GM18909 (cell line): ENCODE measurements around the gene AQP2.

ENCODE experiments used
- ATAC-seq: cut with Tn5 transposase; IDR thresholded peaks from one replicate; pipeline ENCODE4 v1.9.1; 2021; ENCODE audit warnings: mild to moderate bottlenecking; ENCODE audit not compliant: unreplicated experiment, poor library complexity

AQP2 gene

DNA sequence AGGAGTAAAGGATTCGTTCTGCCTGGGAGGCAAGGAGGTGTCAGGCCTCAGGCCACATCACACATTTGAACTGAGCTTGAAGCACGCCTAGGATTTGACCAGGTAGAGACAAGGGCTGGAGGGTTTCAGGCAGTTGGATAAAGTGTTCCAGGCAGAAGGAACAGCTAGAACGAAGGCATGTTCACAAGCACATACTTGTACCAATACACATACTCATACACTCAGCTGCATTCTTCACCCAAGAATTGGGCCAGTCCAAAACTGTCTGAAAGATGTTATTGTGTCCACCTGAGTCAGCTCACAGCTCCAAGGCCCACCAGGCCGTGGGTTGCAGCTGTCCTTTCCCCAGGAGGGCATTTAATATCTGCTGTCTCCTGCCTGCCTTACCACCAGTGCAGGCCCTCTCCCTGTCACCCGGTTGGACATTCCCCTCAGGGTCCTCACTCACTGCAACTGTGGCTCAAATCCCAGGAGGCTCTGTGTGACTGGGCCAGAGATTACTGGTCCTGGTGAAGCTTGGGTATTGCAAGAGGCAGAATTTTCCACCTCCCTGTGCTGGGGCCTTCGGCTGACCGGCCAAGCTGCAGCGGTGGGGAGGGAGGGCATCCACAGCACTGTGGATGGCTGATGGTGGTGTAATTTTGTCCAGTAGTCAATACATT, 12.8 kb upstream of the AQP2 start:
- ATAC-seq: no peak

DNA sequence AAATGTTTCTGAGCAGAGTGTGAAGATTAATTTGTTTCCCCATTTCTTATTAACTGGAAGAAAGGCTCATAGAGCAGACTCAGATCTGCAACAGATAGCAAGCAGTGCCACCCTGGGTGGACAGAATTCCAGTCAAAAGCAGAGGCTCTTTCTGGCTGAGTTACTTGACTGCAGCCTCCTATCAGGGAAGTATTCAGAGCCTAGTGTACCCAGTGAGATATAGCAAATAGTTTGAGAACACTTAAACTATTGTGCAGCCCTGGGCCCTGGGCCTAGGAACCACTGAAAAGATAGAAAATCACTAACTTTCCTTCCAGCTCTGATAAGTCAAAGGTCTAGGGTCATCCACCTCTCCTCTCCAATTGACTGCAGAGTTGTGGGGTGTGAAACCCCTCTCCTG, 11.2 kb upstream of the AQP2 start:
- ATAC-seq: no peak

DNA sequence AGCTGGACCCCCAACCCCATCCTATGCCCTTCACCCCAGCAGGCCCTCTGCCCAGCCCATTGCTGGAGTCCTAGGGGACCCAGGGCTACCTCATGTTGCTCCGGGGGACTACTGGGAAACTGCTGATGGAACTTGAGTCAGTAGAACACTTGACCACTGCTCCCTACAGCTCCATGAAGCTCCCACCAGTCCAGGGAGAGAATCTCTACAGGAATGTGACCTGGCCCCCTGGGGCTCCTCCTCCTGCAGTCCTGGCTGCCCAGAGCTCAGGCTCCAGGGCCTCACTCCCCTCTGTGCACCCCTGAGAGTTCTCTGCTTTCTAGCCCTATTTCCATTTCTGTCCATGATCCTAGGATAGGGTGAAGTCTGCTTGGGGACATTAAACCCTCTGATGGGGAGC, 10.8 kb upstream of the AQP2 start:
- ATAC-seq: no peak

DNA sequence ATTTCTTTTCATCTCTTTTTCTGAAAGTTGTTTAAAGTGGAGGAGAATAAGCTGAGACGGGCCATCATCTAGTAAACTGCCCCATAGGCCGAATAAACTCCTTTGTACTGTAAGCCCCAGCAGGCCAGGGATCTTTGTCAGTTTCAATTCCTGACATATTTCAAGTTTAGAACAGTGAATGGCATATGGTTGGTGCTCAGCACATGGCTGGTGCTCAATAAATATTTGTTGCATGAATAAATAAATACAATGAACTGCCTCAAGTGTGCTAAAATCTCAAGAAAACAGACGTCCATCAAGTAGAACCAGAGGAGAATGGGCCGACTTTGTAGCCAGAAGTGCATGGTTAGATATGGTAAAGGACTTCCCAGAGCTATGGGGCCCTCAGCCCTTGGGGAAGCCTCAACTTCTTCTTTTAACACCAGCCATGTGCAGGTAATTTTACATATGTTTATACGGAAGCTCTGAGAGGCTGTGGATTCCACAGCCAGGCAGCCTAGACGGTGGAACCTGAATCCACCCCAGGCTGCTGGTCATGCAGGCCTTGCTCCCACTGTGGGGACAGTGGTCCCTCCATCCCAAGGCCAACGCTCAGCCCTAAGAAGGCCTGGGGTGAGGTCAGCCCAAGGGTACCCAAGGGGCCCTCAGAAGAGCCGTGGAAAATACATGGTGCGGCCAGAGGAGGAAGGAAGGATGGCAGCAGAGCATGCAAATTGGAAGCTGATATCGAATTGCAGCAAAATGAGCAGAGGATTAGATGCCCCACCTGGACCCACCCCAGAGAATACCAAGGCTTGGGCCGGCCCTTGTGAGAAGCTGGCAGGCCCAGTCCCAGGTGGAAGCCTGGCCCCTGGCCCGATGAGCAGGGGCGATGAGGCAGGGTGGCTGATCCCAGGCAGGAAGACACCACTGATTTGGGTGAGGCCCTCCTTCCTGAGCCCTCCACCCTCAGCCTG, 8.7 kb upstream of the AQP2 start:
- no peak for ATAC-seq

DNA sequence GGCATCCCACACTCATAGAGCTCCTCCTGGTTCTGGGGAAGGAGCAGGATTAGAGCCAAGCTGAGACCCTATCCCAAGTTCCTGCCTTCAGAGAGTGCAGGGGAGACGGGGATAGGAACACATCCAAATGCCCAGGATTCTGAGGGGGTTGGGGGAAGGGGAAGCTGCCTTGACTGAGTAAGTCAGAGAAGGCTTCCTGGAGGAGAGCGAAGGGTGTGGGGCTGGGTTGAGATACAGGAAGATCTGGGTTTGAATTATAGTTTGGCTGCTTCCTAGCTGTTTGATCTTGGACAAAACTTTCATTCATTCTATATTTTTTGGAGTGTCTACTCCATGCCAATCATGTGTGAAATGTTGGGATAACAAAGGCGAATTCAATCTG, 8.0 kb upstream of the AQP2 start:
- no peak for ATAC-seq

DNA sequence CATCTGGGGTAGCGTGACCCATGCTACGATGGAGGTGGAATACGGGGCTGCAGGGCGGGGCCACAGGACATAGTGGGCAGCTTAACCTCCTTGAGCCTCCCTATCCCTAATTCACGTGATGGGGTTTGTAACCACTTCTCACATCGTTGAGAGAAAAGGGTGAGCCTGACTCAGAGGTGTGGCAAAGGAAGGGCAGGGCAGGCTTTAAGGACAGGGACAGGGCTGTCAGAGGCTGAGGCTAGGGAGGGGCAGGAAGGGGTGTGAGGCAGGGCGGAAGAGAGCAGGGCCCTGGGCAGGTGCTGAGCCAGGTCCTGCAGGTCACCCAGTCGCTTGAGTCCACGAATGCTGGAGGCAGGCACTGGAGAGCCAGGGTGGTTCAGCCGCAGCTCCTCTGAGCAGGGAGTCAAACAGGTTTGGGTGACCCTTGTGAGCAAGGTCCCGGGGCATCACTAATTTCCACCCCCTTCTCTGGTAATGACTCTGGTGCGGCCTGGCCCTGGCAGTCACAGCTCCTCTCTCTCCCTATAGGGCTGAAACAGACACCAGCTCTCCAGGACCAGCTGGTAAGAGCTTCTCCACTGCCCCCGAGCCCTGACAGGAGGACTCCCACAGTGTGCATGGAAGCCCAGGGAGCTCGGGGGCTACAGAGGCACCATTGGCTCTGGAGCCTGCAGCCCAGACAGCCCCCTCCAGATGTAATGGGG, 7.5 kb upstream of the AQP2 start:
- no peak for ATAC-seq

DNA sequence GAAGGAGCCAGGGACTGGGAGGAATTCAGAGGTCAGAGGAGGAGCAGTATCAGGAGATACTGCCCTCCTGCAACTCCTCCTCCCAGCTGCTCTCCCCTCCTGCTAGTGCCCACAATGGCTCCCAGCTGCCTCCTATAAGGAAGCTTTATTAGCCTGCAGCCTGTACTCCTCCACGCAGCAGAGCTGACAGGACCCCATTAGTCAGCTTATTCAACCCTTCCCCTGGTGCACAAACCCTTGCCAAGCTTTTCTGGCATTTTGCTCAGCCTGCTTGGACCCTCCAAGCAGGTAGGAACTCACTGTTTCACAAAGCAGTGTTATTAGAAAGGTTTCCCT, 6.9 kb upstream of the AQP2 start:
- ATAC-seq: no peak

DNA sequence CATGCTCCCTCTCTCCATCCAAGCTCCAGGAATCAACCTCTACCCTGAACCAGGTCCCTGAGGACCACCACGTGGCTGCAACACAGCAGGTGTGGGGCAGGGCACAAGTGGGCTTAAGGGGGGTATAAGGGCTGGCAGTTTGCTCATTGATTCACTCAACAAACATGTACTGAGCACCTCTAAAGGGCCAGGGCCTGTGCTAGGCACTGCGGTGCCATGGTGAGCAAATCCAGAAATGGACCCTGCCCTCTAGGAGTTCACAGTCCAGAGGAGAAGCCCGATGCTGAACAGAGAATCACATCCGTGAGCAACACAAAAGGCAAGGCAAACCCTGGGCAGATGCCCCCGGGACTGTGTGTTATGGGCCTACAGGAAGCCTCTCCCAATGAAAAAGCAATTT, 6.5 kb upstream of the AQP2 start:
- ATAC-seq: no peak

DNA sequence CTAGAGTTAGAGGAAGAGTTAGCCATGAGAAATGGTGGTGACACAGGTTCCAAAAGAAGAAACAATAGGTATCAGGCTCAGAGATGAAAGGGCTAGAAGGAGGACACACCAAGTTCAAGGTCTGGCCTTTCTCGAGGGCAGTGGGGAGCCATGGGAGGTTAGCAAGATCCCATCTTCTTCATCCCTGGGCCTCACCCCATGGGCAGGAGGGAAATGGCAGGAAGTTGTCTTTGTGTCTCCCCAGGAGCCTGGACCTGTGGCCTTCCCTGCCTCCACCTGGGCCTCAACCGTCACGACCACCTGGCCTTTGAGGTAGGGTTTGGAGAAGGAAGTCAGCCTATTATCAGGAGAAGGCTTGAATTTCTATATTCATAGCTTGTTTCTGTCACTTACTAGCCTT, 5.8 kb upstream of the AQP2 start:
- no peak for ATAC-seq

DNA sequence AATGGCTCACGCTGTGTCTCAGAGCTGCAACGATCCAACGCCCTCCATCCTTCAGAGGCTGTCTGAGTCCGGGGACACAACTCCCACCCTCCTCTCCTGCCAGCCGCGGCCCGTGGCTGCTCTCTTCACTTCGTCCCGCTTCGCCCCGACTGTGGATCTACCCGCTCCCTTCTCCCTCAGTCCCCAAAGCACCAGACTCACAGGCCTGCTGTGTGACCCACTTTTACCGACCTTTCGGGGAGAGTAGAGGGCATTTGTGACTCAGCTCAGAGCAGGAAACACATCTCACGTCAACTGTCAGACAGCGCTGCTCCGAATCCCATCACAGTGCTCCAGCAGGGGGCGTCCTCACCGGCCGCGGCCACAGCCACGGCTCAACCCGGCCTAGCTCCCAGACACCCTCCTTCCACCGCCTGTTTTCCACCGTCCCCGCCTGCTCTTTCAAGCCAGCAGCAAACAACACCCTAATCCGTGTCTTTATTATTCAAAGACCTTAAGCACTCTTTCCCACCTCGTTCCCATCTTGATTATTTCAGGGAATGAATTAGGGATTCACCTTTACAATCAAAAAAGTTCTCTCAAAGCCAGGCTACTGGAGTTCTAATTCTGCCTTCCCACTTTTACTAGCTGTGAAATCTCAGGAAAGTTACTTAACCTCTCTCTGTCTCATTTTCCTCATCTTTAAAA, 5.0 kb upstream of the AQP2 start:
- ATAC-seq: peak; percentile 70

DNA sequence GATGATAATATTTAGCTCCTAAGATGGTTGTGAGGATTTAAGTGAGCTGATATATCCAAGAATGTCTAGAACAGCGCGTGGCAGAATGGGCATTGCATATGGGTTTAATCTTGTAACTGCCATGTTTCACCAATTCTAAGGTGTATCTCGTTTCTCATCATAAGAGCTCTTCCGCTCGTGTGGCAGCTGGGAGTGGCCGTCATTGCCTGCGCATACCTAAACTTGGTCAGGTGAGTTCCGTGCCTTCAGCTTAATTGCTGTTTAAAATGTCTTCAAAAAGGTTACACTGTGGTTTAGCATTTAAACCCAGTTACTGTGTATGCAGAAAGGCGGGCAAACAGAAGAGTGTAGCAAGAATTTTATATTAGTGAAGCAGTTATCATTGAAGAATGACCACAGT, 4.5 kb upstream of the AQP2 start:
- no peak for ATAC-seq

DNA sequence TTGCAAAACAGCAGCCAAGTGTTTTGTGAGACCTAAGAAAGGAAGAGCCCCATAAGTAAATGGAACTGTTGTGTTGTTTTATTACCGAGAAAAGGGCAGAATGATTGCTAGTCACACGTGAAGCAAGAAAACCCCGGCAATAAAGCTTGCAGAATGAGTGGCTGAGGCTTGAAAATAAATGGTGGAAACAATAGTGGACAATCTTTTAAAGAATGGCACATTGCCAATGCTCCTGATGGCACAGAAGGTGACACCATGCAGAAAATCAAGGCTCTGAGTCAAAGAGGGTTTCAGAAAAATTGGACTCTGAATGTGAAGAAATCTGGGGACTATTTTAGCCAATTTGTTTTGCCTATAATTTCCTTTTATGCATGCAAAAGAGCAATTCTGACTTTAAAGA, 4.0 kb upstream of the AQP2 start:
- ATAC-seq: no peak

DNA sequence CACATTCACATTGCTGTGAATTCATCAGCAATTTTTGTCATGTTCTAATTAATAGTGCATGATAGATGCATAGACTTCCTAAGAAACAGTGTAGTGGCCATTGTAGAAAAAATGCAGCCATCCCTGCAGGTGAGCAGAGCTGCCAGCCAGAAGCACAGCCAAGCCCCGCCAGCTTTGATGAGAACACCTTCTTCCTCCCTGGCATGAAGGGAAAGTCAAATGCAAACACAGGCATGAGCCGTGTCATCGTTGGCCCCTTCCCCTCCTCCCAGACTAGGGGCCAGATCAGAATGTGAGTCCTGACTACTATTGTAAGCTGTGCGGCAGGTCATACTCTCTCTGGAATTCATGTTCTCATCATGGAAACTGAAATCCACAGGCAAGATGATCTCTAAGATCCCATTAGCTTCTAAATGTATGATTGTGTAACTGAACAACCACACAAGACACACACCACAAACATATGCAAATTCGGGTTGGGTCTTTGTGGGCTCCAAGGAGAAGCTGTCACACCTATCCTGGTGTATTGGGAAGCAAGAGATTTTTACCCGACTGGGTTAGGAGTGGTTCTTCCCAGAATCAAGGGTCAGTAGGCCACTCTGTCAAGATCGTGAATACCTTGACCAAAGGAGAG, 2.8 kb upstream of the AQP2 start:
- ATAC-seq: no peak

DNA sequence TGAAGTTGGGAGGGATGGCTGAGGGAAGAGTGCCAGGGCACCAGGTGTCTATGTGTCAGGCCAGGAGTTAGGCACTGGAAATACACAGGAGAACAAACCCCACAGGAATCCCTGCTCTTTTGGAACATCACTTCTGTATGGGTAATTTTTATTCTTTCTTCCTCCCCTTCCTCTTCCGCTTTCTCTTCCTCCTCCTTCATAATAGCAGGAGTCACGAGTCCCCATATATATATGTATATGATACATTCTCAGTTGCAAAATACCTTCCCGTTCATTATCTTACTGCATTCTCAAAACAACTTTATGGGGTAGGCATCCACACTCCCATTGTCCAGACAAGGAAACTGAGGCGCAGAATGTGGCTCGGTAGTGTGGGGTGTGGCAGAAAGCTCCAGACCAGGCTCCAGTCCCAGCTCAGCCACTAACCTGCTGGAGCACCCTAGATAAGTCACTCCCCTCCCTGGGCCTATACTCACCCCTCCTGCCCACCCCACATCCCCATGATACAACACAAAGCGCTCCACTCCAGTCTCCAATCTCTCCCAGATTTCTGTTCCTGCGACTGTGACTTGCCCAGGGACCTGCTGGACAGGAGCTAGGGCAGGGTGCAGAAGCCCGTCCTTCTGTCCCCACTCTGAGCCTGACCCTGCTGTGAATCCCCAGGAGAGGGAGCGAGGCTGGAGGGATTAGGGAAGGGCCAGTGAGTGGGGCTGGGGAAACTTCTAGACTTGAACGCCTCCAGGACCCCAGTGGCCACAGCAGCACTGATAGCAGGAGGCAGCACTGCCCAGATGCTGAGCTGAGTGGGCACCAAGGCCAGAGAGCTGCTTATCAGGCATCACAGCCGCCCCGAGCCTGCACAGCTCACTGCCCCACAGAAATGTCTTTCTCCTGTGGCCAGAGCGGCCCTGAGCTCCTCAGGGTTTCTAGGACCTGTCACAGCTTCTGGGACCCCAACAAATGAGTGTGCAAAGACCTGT, 1.4 kb upstream of the AQP2 start:
- no peak for ATAC-seq

DNA sequence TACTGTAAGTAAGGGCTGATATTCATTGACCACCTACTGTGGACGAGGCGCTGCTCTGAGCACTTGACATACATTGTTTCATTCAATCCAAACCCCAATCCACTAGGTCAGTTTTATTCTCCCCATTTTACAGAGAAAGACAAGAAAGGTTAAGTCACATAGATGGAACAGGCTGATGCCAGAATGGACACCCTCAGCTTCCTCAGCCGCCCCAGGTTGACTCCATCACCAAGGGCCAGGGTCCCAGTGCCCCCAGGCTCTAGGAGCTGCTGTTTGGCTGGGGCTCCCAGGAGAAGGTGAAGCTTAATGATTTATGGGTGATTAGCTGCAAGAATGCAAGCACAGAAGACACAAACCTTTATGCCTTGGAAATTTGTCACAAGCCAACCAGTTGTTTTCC, 671 bp upstream of the AQP2 start:
- ATAC-seq: no peak

DNA sequence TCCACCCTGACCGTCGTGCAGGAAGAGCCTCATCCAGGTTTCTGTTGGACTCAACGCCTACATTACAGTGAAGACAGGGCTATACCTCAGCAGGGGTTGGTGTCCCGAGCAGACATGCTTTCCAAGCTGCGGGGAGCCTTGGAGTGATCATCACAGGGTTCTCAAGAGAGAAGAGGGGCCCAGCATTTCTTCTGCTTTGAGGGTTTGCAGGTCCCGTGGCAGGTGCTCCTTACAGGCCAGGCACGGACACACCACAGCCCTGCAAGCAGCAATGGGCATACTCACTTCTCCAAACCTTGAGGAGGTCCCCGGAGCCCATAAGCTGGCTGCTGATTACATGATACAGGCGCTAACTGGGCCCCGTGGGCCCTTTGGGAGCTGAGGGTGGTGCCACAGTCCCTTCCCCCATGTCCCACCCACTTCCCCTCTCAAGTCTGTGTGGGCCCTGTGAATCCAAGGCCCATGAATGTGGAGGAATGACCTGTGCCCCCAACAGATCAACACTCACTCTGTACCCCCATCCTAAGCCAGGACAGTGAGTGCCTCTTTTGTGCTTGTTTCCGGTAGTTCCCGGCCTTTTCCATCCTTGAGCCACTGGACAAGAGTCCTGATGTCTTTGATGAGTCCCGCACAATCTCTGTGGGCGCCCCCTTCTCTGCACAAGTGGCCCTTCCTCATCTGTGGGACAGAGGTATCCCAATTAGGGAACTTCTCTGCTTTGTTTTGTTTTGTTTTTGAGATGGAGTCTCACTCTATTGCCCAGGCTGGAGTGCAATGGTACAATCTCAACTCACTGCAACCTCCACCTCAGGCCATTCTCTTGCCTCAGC, 1.1 kb downstream of the AQP2 start:
- ATAC-seq: no peak

DNA sequence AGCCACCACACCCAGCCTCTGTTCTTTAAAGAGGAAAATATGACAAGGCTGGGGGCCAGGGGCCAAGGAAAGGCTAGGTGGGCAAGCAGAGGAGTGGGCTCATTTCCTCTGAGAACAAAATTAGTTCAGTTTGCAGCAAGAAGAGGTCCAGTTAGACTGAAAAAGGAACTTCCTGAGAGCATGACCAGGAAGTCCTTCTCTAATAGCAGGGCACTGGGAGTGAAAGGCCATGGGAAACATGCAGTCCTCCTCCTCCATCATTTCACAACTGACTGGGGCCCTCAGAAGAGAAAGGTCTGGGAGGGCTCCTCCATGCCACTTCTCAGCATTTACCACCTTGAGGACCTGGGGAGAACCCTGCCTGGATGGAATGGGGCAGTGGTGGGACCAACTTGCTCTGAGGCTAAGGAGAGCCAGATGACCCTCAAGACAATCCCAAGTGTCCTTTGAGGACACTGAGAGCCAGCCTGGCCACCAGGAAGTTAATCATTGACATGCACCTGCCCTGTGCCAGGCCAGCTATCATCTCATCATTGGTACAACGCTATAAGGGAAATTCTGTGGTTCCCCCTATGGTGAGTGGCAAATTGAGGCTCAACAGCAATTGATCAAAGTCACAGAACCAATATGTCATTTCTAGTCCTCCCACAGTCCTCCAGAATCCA, 2.0 kb downstream of the AQP2 start:
- no peak for ATAC-seq

DNA sequence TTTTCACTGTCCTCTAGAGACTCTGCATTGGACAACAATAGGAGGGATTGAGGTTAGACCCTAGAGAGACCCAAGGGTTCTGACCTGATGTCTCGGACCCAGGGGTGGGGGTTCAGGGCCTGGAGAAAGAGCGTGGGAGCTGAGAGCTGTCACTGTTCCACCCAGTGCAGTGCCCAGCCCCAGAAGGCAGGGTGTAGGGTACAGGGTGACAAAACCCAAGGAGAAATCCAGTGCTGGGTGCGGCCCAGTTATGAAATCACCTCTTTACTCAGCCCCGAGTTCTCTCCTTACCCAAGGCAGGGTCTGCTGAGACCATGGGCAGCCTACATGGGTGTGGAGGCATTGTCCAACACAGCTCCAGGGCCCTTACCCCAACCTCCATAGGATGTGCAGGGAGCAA, 2.6 kb downstream of the AQP2 start:
- no peak for ATAC-seq
